CD14-positive monocyte (primary cell): ENCODE measurements around the gene CEP85L. TPM values are rescaled to one million over a fixed set of nuclear protein-coding genes. Genes with fewer than 3 reads are reported as not detected.
A peak's percentile ranks its signal among the peaks of the same experiment; 100 is the strongest.

Source experiments
- DNase-seq, 3 donors: peaks; one replicate each; pipeline ENCODE4 v3.0.0-alpha.2; 2011 to 2022
- H2AFZ ChIP-seq: 2 replicates; pipeline ENCODE4 v1.6.0; 2012; ENCODE audit warnings: mild to moderate bottlenecking, low read depth, low read length, inconsistent platforms; ENCODE audit not compliant: insufficient read depth, poor library complexity, severe bottlenecking
- H3K27ac ChIP-seq, 2 donors: 1 replicate in 1 of 2; 2 replicates in 1 of 2; pipeline ENCODE4 v1.5.1; 2012 to 2013; ENCODE audit warnings: low read length in 2 of 2, control low read depth in 1 of 2, inconsistent platforms in 1 of 2, low read depth in 1 of 2, mild to moderate bottlenecking in 1 of 2
- H3K27me3 ChIP-seq, 2 donors: one replicate each; pipeline versions ENCODE4 v1.6.0 to v1.6.1; 2011 to 2013; ENCODE audit warnings: low read length in 2 of 2; ENCODE audit not compliant: control insufficient read depth in 2 of 2, insufficient read depth in 2 of 2
- H3K36me3 ChIP-seq, 2 donors: replicated peaks in 1 of 2; 1 replicate in 1 of 2; 2 replicates in 1 of 2; pipeline versions ENCODE4 v1.5.1 to v1.6.1; 2012 to 2013; ENCODE audit warnings: low read length in 2 of 2, control low read depth in 1 of 2, inconsistent platforms in 1 of 2, mild to moderate bottlenecking in 1 of 2; ENCODE audit not compliant: insufficient read depth in 2 of 2, control insufficient read depth in 1 of 2
- H3K4me1 ChIP-seq, 2 donors: 1 replicate in 1 of 2; 2 replicates in 1 of 2; pipeline versions ENCODE4 v1.5.1 to v1.6.1; 2012 to 2013; ENCODE audit warnings: low read length in 2 of 2, control low read depth in 1 of 2, inconsistent platforms in 1 of 2, mild to moderate bottlenecking in 1 of 2, moderate library complexity in 1 of 2; ENCODE audit not compliant: insufficient read depth in 2 of 2, control insufficient read depth in 1 of 2
- H3K4me2 ChIP-seq: replicated peaks from 2 replicates; pipeline ENCODE3; 2012; ENCODE audit warnings: low read length, moderate library complexity, mild to moderate bottlenecking; ENCODE audit not compliant: poor library complexity, severe bottlenecking; ENCODE audit errors: extremely low read depth
- H3K4me3 ChIP-seq, 3 experiments: fragments of 200-600 bp in 1 of 3; sonication (generic) in 1 of 3; replicated peaks in 1 of 3; 1 replicate in 2 of 3; 2 replicates in 1 of 3; pipeline ENCODE4 v1.5.1; 2011 to 2013; ENCODE audit warnings: low read length in 3 of 3, mild to moderate bottlenecking in 3 of 3, control low read depth in 2 of 3, low read depth in 2 of 3, inconsistent platforms in 1 of 3, moderate library complexity in 1 of 3
- H3K79me2 ChIP-seq: 2 replicates; pipeline ENCODE4 v1.6.0; 2012; ENCODE audit warnings: mild to moderate bottlenecking, control low read depth, inconsistent platforms, low read length, moderate library complexity; ENCODE audit not compliant: insufficient read depth
- H3K9ac ChIP-seq: 2 replicates; pipeline ENCODE4 v1.6.0; 2017; ENCODE audit warnings: low read length, mild to moderate bottlenecking; ENCODE audit not compliant: insufficient read depth, poor library complexity, severe bottlenecking
- H3K9me3 ChIP-seq, 2 donors: replicated peaks in 1 of 2; 1 replicate in 1 of 2; 2 replicates in 1 of 2; pipeline versions ENCODE4 v1.5.1 to v1.6.1; 2012 to 2013; ENCODE audit warnings: low read length in 2 of 2, control low read depth in 1 of 2; ENCODE audit not compliant: control insufficient read depth in 1 of 2, insufficient read depth in 1 of 2
- H4K20me1 ChIP-seq: 2 replicates; pipeline ENCODE4 v1.6.0; 2012; ENCODE audit warnings: mild to moderate bottlenecking, low read length, control low read depth, moderate library complexity; ENCODE audit not compliant: insufficient read depth
- H3K27ac Mint-ChIP-seq, 7 donors: one replicate each; pipeline ENCODE4 v1.8.0; 2020; ENCODE audit warnings: mild to moderate bottlenecking in 7 of 7, mixed read lengths in 7 of 7, moderate library complexity in 6 of 7, inconsistent platforms in 2 of 7
- H3K27me3 Mint-ChIP-seq, 3 donors: one replicate each; pipeline ENCODE4 v1.8.0; 2021 to 2022; ENCODE audit warnings: low read depth in 3 of 3, mild to moderate bottlenecking in 3 of 3, mixed read lengths in 3 of 3, moderate library complexity in 3 of 3, inconsistent platforms in 1 of 3
- H3K36me3 Mint-ChIP-seq, 2 donors: one replicate each; pipeline ENCODE4 v1.8.0; 2020; ENCODE audit warnings: mixed read lengths in 2 of 2, inconsistent platforms in 1 of 2, mild to moderate bottlenecking in 1 of 2
- H3K4me1 Mint-ChIP-seq: one replicate; pipeline ENCODE4 v1.8.0; 2020; ENCODE audit warnings: mild to moderate bottlenecking, mixed read lengths
- H3K4me3 Mint-ChIP-seq, 2 donors: one replicate each; pipeline ENCODE4 v1.8.0; 2020; ENCODE audit warnings: mild to moderate bottlenecking in 2 of 2, mixed read lengths in 2 of 2, moderate library complexity in 1 of 2
- H3K9me3 Mint-ChIP-seq, 7 donors: one replicate each; pipeline ENCODE4 v1.8.0; 2020 to 2022; ENCODE audit warnings: mixed read lengths in 7 of 7, mild to moderate bottlenecking in 6 of 7, moderate library complexity in 6 of 7, inconsistent platforms in 2 of 7
- CTCF ChIP-seq: fragments of 200-600 bp; IDR thresholded peaks from one replicate; pipeline ENCODE4 v1.8.0; 2022; ENCODE audit warnings: antibody characterized with exemption, mild to moderate bottlenecking
- WGBS: methylation state at CpG from one replicate; pipeline ENCODE4 v1.1.5; 2013; ENCODE audit warnings: missing lambda C conversion rate; ENCODE audit not compliant: insufficient coverage; 5-methylcytosine and 5-hydroxymethylcytosine counted together
- intact Hi-C, 2 donors: fragments of 100-400 bp; cut with micrococcal nuclease; formaldehyde crosslinking; loops; one replicate each; pipeline versions ENCODE4 v1.15.0 to v1.15.1; 2023
- polyA plus RNA-seq, 3 donors: library from polyadenylated mRNA; depleted of rRNA in 1 of 3; unstranded in 2 of 3; stranded (reverse) in 1 of 3; fragments of 300-500 nt in 2 of 3; fragments of >200 nt in 1 of 3; fragmentation: Illumina TruSeq in 2 of 3; gene quantifications; 1 replicate in 2 of 3; 2 replicates in 1 of 3; pipeline ENCODE4 v1.2.3, GENCODE V29; 2012 to 2021

Gene CEP85L
- polyA plus RNA-seq, 3 donors, result 14.9 to 38.3 (median 19.6) TPM

- intact Hi-C loops, result no loop called here
- no peaks in the 10 kb centered on the region for H3K27me3 Mint-ChIP-seq
- no peaks in the 10 kb centered on the region for H3K9me3 ChIP-seq
- H3K9me3 Mint-ChIP-seq, result peaks cover 0 to 9% (median 5%) of the 10 kb centered on the region in 7 donors
- H3K36me3 ChIP-seq, result no peaks in the 10 kb centered on the region
- H3K4me3 ChIP-seq, result no peak overlapping the region
- no peak overlapping the region for H3K4me3 Mint-ChIP-seq
- peak overlapping the region in 1 of 7 donors; percentile 33 for H3K27ac Mint-ChIP-seq
- TF ChIP-seq CTCF, result no peak
- H3K27ac ChIP-seq, result no peak overlapping the region
- no peaks in the 10 kb centered on the region for H3K27me3 ChIP-seq
- WGBS, result no CpG with 5 or more reads among the region's 2 CpGs
- no peak overlapping the region for H3K9ac ChIP-seq
- no peak overlapping the region for H3K4me2 ChIP-seq
- H3K4me1 Mint-ChIP-seq, result peaks cover 6% of the 10 kb centered on the region
- peaks cover 99% of the 10 kb centered on the region for H4K20me1 ChIP-seq
- H3K4me1 ChIP-seq, result no peaks in the 10 kb centered on the region
- peaks cover 6 to 15% of the 10 kb centered on the region in 2 donors for H3K36me3 Mint-ChIP-seq
- DNase-seq, result no peak
- no peak overlapping the region for H2AFZ ChIP-seq
- H3K79me2 ChIP-seq, result peaks cover 19% of the 10 kb centered on the region
These were observed 53.1 kb downstream of the CEP85L start for GRCh38 chr6:118598324-118598723.

GRCh38 chr6:118597636-118598035, 53.8 kb downstream of the CEP85L start:
- peaks cover 0 to 9% (median 5%) of the 10 kb centered on the region in 7 donors for H3K9me3 Mint-ChIP-seq
- intact Hi-C loops, result no loop called here
- H3K9me3 ChIP-seq, result no peaks in the 10 kb centered on the region
- no peak for DNase-seq
- H3K9ac ChIP-seq, result no peak overlapping the region
- TF ChIP-seq CTCF, result no peak
- H3K4me1 ChIP-seq, result no peaks in the 10 kb centered on the region
- no peak overlapping the region for H3K4me3 ChIP-seq
- no peaks in the 10 kb centered on the region for H3K27me3 ChIP-seq
- no peak overlapping the region for H2AFZ ChIP-seq
- H3K4me2 ChIP-seq, result no peak overlapping the region
- H3K27me3 Mint-ChIP-seq, result no peaks in the 10 kb centered on the region
- peaks cover 6% of the 10 kb centered on the region for H3K4me1 Mint-ChIP-seq
- H3K27ac Mint-ChIP-seq, result no peak overlapping the region
- H3K36me3 ChIP-seq, result no peaks in the 10 kb centered on the region
- peaks cover 9 to 10% of the 10 kb centered on the region in 2 donors for H3K36me3 Mint-ChIP-seq
- H3K79me2 ChIP-seq, result peaks cover 23% of the 10 kb centered on the region
- peaks cover 99% of the 10 kb centered on the region for H4K20me1 ChIP-seq
- WGBS, result 100% methylated on average over 2 of the region's 3 CpGs
- H3K4me3 Mint-ChIP-seq, result no peak overlapping the region
- H3K27ac ChIP-seq, result no peak overlapping the region
